AG08395 (cell line): ENCODE data around the gene ALG11.
"Not testable (repeated sequence)": the region's sequence is repeated elsewhere in the genome, so short reads cannot be mapped to it uniquely, and the experiment has no call there.

Source experiments
- DNase-seq: peaks from one replicate; pipeline ENCODE4 v3.0.0; 2012; ENCODE audit warnings: mixed read lengths, low spot score

The ALG11 gene, protein sequence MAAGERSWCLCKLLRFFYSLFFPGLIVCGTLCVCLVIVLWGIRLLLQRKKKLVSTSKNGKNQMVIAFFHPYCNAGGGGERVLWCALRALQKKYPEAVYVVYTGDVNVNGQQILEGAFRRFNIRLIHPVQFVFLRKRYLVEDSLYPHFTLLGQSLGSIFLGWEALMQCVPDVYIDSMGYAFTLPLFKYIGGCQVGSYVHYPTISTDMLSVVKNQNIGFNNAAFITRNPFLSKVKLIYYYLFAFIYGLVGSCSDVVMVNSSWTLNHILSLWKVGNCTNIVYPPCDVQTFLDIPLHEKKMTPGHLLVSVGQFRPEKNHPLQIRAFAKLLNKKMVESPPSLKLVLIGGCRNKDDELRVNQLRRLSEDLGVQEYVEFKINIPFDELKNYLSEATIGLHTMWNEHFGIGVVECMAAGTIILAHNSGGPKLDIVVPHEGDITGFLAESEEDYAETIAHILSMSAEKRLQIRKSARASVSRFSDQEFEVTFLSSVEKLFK

DNA sequence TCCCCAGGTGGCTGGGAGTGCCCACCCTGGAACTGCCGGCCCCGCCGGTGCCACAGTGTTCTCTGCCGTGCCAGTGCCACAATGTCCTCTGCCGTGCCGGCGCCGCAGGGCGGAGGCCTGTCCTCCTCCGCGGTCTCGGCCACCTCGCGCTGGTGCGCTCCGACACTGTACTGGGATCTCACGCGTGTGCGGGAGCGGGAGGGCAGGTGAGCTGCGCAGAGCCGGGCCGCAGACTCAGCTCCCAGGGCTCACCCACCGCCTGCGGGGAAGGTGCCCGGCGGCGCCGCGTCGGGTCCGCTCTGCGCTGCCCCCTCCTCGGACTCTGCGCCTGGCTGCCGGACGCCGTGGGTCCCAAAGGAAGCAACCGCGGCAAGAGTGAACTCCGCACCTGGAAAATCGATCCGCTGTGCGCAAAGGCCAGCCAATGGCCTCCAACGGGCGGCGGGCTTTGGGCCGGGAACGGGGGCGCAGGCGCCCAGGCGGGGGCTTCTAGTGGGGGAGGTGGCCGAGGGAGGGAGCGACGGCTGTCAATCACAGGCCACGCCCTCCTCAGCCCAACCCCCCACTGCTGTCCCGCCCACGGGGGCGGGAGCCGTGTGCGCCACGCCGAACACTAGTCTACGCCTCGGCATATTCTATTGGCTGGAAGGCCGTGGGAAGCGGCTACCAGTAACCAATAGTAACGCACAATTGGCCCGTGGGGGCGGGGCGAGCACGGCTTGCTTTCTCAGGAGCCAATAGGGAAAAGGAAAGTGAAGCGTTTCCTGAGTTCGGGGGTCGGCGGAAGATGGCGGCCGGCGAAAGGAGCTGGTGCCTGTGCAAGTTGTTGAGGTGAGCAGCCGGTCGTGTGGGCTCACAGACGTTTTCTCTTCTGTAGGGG is at the start of gene ALG11:
ALG11 (plus strand) TSS at position 767 of the 880 bp plus-strand sequence; CDS start at position 788, 21 bp downstream.
- DNase-seq: peak; percentile 99

- DNase-seq: no peak
Measured at GRCh38 chr13:51966186-51966585, 46.0 kb upstream of the ALG11 start.

DNA sequence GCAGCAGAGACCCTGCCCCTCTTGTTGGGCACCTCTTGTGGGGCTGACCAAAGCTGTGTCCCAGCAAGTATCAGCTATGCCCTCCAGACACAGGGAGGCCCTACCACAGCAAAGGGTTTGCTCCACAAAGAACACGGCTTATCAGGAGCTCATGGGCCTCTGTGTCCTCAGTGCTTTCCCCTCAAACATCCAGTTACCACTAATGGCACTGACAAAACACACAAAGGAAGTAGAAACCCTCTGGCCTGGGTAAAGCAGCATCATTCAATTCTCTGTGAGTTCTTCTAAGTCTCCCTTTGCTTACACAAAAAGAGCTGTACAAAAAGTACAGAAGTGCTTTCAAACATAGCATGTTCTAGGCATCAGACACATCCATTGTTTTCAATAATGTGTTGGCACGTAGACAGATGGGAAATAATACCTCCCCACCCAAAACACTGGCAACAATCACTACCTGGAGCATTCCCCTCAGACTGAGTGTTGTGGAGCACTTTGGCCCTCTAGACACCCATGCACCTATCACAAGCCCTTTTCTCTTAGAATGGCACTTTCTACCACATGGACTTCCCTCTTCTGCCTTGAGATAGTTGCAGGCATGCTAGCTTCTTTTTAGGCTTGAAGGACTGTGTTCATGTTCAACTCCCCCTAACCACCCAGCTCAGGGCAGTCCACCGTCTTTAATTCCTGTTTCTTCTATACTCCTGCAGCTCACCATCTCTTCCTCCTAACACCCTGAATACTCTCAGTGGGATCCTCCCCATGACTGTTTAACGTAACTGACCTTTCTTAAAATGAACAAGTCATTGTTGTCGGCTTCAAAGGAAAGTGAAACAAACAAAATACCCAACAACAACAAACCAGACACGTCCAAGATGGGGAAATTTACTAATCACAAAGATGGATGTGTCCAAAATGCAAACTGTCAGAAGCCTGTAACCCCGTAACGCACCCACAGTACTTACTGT is 44.4 kb upstream of the ALG11 start:
- no peak for DNase-seq

DNA sequence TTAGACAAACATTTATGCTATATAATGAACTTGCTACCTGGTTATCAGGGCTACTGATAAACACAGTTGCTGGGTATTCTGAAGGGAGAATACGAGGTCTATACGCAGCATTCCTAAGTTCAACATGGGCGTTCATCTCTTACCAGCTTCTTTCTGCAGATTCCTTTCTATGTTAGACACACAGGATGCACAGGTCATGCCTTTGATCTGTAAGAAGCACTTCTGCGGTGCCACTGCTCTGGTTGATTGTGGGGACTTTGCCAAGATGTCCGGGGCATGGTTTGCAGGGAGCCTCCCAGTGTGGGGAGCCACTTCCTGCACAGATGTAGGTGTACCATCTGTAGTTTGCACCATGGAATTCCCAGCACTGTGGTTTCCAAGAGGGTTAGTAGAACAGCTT is 41.8 kb upstream of the ALG11 start:
- DNase-seq: no peak

DNA sequence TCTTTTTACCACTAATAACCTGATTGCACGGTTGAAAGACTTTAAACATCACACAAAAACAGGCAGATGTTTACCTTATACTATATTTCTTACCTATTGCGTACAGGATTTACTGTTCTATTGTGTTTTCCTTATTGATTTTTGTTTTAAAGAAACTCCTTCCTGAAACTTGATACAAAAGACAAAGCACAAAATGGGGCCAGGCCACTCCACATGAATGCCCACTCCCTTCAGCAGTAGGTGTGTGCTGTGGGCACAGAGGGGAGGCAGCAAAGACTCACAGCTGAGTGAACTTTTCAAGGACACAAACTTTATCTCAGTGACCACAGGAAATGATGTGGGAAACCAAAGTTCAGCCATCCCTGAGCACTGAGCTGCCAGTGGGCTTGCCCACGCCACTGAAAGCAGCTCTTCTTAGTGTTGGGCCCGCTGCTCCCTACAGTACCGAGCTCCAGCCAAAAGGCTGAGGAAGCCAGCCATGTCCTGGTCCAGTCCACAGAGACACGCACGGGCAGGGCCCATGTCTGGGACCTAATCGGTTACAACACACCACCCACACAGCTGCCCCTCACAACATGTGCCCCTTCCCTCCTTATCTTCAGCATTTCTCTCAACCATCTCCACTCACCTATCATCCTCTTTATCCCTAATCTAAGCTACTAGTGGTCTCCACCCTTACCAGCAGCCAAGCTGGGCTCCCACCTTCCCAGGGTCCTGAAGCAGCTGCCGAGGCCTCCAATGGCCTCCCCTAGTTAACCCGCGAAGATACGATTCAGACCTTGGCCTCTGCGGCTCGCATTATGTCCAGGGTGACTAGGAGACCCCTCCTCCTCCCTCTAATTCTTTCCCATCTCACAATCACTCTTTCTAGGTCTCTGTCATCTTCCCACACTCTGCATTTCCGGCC is 40.4 kb upstream of the ALG11 start:
- DNase-seq: no peak

DNA sequence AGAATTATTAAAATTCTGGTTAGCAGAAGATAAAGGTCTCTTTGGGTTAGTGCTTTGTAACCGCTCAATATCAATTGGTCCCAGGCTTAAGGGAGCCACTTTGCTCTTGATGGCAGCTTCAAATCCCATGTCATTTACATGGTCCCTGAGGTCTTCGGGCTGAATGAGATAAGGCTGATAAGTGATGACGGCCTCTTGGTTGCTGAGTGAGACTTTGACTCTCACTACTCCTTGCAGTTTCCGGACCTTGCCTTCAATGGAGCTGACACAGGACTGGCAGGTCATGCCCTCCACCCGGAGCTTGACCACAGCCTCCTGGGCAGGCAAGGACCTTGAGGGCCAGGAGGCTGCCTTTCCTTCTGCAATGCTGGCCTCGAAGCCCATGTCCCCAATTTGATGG is 37.7 kb upstream of the ALG11 start:
- DNase-seq: no peak

DNA sequence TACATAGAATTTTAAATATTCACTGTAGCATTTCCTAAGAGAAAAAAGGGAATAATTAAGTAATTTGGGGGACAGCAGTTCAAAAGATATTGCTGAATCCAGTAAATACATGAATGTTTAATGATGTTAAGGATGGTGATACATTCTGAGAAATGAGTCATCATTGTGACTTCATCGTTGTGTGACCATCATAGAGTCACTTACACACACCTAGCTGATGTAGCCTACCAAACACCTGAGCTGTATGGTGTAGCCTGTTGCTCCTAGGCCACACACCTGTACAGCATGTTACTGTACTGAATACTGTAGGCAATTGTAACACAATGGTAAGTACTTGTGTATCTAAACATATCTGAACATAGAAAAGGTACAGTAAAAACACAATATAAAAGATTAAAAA is 35.8 kb upstream of the ALG11 start:
- no peak for DNase-seq

DNA sequence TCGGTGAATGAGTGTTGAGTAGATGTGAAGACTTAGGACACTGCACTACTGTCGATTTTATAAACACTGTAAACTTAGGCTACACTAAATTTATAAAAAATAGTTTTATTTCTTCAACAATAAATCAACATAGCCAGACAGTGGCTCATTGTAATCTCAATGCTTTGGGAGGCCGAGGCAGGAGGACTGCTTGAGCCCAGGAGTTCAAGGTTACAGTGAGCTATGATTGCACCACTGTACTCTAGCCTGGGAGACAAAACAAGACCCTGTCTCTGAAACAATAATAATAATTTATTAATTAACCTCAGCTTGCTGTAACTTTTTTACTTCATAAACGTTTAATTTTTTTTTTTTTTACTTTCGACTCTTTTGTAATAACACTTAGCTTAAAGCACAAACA is 35.3 kb upstream of the ALG11 start:
- DNase-seq: no peak

DNA sequence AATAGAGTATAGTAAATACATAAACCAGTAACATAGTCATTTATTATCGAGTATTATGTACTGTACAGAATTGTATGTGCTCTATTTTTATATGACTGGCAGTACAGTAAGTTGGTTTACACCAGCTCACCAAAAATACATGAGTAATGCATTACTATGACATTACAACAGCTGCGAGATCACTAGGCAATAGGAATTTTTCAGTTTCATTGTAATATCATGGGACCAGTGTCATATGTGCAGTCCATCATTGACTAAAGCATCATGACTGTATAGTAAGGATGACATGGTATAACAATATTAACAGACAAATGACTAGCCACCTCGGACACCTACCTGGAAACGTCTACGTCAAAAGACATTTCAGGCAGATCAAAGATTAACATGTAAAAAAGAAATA is 34.6 kb upstream of the ALG11 start:
- no peak for DNase-seq

DNA sequence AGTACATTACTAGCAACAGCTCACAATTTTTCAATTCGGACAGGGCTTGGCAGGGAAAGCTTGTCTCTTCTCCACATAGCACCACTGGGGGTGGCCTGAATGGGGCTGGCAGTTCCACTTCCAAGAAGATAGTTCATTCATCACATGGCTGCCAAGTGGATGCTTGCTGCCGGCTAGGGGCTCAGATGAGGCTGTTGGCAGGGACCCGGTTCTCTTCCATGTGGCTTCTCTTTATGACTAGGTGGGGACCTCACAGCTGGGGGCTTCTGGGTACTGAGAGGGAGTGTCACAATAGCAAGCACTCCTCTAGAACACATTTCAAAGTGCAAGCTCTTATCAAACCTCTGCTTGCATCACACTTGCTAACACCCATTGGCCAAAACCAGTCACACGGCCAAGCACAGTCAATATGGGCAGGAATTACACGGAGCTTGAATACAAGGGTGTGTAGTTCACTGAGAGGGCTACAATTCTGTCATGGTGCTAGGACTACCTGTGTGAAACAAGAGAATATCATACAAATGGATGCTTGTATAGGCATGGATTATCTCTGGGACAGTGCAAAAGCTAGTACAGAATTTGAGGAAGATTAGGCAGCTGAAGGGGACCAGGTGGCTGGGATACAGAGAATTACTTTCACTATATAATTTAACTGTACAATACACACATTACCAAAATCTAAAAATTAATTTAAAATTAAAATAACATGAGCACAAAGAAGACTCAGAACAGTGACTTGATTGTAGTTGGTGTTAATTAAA is 33.2 kb upstream of the ALG11 start:
- no peak for DNase-seq

DNA sequence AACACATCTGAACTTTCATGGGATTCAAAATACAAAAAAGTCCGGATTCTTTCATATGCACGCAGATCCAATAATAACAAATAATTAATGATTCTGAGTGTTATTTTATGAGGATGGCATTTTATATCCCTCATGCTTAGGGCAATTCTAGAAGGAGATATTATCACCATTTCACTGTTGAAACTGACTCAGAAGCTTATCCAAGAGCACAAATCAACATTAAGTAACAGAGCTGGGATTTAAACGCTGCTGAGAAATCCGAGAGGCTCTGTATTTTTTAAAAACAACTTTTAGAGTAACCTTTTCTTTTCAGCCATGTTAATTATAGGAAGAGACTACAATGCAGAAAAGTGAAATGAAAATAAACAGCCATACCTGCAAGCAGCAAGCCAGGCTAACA is 31.3 kb upstream of the ALG11 start:
- no peak for DNase-seq

DNA sequence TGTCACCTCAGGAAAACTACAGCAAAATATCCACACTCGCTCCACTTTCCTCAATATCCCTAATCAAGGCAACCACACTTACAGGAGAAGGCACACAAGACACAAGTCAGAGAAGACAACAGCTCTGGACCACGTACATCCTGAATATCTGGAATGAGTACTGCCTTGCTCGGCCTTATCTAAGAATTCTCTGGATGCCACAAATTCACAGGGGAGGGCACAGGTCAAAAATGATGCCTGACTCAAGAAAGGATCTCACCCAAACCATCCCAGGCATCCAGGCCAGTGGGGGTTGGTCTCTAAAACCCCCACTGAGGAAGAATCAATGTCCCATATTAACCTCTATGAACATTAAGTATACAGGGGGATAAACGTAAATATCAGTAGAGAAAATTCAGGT is 30.8 kb upstream of the ALG11 start:
- no peak for DNase-seq

- DNase-seq: not testable (repeated sequence)
Measured at GRCh38 chr13:51983292-51983691, 28.9 kb upstream of the ALG11 start.

GRCh38 chr13:51984904-51985303 is 27.3 kb upstream of the ALG11 start:
- not testable (repeated sequence) for DNase-seq

DNA sequence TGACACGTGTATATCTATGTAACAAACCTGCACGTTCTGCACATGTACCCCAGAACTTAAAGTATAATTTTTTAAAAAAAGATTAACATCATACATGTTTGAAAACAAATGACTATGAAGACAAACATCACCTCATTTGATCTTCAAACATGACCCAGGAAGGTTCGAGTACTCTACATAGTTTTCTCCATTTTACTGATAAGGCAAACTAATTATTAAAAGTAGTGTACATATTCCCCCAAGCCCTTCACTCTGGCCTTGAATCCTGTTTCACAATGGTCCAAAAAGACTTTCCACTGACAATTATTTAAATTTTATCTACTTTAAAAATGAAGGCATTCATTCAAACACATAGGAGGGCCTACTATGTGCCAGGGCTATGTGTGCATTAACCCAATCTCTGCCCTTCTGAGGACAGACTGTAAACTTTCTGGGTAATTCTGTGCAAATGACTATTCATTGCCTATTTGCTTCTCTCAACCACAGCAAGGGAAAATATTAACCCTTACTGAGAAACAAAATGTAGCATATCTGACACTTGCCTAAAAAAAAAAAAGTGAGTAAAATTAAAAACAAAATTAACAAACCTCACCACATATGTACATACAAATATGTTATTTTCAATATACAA is 23.1 kb upstream of the ALG11 start:
- DNase-seq: no peak

DNA sequence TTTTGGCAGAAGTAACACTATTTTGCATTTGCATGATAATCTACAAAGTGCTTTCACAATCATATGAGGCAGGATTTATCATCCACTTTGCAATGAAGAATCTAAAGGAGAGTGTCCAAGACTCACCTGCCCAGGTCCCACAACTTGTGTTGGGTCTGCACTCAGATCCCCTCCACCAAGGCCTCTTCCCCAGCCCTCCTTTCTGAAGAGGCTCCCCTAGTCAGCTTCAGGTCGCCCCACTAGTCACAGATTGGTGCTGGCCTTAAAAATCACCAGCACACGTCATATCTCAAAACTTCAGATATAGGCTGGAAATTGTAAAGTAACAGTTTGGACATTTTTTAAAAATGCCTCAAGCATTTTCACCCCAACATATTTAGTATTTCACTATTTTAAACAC is 18.5 kb upstream of the ALG11 start:
- no peak for DNase-seq

- DNase-seq: peak; percentile 8
Measured at GRCh38 chr13:51995677-51996551, 16.3 kb upstream of the ALG11 start.

- DNase-seq: no peak
Measured at GRCh38 chr13:51996641-51997040, 15.6 kb upstream of the ALG11 start.
